ENCODE data around the gene CAMTA1.

Gene CAMTA1

GRCh38 chr1:7659514-7659913, 874.3 kb downstream of the CAMTA1 start:
- DNase-seq: no peak

- DNase-seq: no peak
Measured at GRCh38 chr1:7663451-7664146, 878.3 kb downstream of the CAMTA1 start.

DNA sequence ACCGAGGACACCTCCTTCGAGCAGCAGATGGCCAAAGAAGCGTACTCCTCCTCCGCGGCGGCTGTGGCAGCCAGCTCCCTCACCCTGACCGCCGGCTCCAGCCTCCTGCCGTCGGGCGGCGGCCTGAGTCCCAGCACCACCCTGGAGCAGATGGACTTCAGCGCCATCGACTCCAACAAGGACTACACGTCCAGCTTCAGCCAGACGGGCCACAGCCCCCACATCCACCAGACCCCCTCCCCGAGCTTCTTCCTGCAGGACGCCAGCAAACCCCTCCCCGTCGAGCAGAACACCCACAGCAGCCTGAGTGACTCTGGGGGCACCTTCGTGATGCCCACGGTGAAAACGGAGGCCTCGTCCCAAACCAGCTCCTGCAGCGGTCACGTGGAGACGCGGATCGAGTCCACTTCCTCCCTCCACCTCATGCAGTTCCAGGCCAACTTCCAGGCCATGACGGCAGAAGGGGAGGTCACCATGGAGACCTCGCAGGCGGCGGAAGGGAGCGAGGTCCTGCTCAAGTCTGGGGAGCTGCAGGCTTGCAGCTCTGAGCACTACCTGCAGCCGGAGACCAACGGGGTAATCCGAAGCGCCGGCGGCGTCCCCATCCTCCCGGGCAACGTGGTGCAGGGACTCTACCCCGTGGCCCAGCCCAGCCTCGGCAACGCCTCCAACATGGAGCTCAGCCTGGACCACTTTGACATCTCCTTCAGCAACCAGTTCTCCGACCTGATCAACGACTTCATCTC, 879.1 kb downstream of the CAMTA1 start:
- DNase-seq: no peak

DNA sequence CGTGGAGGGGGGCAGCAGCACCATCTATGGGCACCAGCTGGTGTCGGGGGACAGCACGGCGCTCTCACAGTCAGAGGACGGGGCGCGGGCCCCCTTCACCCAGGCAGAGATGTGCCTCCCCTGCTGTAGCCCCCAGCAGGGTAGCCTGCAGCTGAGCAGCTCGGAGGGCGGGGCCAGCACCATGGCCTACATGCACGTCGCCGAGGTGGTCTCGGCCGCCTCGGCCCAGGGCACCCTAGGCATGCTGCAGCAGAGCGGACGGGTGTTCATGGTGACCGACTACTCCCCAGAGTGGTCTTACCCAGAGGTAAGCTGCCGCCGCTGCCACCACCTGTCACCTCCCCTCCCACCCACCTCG, 879.6 kb downstream of the CAMTA1 start:
- DNase-seq: no peak

- no peak for DNase-seq
Measured at GRCh38 chr1:7666249-7666648, 881.0 kb downstream of the CAMTA1 start.

DNA sequence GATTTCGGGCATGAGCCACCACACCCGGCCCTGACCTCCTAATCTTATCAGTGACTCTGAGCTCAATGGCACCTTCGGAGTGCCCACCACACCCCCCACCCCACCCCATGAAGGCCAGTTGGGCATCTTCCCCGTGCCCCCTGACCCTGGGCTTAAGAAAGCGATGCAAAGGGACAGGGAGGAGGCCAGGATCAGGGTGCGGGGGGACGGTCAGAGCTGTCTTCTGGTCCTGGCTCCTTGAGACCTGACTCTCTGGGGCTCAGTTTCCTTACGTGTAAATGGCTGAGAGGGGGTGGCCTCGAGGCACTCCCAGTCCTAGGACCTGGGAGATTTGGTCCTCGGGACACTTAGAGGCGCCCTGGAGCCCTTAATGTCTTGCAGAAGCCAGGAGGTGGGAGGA, 881.9 kb downstream of the CAMTA1 start:
- no peak for DNase-seq

DNA sequence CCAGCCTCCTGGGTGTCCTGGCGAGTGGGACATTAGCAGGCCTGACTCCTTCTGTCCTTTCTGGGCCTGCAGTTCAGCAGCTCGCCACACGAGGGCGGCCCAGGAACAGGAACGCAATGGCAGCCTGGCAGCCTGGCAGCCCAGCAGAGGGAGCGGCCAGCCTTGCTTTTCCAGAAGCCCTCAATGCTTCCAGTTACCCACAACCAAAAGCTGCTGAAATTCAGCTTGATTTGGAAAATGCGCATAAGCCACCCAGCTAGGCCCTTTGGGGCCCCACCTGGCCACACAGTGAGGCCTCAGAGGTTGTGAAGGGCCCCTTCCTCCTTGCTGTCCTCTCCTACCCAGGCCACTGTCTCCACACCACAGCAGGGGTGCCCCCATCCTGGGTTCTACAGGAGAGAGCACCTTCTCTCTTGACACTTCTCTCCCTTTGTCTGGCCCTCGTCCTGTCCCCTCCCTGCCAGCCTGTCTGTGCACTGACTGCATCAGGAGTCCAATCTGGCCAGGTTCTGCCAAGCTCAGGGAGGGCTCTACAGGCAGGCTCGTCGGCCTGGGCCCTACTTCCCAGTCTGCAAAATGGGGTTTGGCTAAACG, 882.5 kb downstream of the CAMTA1 start:
- DNase-seq: peak; percentile 87 to 93 (median 91)

- peak; percentile 46 to 74 (median 57) for DNase-seq
Measured at GRCh38 chr1:7669559-7670311, 884.5 kb downstream of the CAMTA1 start.

DNA sequence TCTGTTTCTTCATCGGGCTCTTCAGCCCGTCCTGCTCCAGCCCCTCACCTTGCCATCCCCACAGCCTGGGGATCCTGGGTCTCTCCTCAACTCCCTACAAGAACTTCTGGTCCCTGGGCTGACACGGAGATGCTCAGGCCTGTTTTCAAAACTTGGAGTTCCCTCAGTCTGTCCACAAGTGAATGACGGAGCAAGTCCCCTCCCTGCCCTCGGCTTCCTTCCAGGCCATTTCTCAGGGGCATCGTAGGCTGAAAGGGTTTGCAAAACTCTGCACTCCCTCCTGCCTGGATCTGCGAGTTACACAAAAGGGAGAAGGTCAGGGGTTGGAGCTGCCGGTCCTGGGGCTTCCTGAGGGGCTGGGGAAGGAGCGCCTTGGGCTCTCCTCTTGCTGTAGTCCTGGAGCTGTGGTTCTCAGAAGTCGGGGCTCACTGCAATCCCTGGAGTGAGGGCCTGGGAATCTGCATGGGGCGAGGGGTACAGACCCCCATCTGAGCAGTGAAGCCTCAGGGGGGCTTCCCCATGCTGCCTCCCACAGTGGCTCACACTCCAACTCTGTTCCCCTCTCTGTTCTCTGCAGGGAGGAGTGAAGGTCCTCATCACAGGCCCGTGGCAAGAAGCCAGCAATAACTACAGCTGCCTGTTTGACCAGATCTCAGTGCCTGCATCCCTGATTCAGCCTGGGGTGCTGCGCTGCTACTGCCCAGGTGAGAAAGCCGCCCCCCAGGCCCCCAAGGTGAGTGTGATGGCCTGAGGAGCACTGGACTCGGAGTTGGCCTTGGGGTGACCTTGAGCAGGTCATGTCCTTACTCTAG, 885.3 kb downstream of the CAMTA1 start:
- no peak for DNase-seq

DNA sequence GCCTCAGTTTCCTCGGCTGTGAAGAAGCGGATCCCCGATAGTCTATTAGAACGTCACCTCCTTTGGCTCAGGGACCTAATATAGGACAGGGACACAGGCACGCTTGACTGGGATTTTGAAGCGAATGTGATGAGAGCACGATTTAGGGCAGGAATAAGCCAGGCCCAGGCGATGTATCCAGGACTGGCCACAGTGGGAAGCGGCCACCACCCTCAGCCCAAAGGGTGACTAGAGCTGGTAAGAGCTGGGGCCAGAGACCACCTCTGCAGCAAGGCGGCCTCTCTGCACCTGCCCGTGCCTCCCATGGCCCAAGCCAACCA, 885.9 kb downstream of the CAMTA1 start:
- DNase-seq: no peak

- DNase-seq: no peak
Measured at GRCh38 chr1:7671676-7672075, 886.4 kb downstream of the CAMTA1 start.

DNA sequence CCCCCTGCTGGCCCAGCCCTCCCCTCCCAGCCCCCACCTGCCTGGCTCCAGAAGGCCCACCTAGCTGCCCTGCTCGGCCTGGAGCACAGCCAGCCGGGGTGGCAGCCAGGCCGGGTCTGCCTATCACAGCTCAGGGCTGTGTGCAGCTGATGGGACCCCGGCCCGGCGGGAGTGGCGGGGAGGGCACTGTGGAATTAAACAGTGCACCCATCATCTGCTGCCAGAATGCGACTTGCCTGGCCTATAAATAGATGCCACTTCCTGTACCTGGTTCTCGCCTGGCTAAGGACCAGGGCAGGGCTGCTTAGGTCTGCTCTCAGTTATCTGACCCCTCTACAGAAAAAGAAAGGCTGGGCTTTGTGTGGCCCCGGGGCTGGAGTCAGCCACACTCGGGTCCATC, 887.6 kb downstream of the CAMTA1 start:
- DNase-seq: no peak

DNA sequence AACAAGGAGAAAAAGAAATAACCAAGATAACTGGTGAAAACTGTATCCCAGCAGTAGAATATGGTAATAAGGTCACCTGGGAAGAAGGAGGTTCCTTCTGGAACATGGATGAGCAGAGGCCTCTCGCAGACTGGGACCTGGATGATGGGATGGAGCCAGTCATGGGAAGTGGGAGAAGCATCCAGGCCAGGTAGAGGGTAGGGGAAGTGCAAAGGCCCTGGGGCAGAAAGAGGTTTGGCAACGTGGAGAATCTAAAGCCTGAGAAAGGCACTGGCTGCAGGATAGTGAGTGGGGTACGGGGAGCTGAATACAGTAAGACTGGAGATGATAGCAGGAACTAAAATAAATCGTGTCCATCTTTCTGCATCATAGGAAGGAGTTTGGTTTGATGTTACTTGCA, 889.7 kb downstream of the CAMTA1 start:
- DNase-seq: no peak

DNA sequence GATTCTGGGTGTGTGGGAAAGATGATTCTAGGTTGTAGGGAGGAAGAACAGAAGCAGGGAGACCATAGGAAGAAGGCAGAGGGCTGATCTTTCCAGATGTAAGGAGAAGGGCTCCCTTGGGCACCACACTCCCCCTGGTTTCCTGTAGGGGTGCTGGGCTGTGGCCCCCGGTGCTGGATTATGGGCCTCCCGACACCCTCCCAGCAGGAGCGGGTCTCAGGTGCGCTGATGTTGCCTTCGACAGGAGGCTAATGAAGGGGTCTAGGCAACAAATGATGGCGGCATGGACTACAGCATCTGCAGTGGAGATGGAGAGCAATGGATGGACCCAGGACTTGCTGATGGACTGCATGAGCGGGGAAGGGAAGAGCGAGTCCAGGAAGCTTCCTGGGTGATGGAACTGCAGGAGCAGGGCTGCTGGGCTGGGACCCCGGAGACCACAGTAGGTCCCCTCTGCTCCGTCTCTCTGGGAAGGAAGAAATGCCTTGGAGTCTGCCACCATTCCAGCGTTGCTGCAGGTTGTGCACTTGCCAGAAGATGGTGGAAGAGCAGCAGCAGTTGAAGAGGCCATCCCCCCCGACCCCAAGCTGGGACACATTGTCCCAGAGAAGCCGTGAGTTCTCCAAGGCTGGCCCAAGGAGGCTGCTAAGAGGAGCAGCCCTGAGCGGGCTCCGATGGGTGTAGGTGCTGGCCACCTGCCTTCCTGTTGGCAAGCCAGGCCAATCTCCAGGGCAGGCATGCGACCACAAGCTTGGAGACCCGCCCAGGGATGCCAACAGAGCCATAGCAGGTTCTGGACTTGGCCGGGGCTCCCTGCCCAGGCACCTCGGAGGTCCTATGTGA, 890.4 kb downstream of the CAMTA1 start:
- no peak for DNase-seq

DNA sequence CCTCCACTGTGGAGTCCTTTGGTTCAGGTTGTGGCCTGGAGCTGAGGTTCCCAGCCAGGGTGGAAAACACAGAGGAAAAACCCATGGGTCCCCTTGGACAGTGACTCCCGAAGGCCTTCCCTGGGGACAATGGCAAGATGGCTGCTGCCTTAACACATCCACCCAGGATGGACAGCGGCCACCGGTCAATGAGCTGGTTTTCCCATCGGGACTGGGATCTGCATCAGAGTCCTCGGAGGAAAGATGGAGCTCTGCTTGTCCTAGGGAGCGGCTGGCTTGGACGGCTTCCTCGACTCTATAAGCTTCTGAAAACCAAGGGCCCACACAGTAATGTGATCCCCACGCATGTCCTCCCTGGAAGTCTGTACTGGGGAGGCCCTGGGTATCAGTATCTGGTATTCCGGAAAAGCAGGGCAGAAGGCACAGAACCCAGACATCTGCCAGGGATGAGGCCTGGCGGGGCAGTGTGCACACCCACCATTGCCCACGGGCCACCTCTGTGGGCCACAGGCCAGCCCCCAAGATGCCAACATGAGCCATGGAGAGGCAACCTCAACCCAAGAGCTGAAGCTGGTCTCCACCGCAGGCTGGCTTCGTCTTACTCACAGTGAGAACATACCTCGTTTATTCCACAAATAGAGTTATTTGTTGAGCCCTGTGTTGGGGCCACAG, 891.2 kb downstream of the CAMTA1 start:
- no peak for DNase-seq

DNA sequence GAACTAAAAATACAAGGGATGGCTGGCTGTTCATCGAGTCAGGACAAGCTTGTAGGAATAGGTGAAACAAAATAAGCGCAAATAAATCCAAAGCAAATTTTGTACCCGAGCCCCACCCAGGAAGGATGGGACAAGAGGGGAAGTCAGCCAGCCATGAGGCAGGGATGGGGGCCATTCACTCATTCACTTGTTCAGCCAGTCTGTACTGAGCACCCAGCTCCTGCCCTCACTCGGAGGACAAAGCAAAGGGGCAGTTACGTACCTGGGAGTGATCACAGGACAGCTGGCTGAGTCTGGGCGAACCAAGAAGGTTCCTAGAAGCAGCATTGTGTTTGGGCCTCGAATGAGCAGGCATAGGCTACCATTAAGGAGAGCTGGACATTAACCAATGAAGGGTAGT, 891.9 kb downstream of the CAMTA1 start:
- DNase-seq: no peak

DNA sequence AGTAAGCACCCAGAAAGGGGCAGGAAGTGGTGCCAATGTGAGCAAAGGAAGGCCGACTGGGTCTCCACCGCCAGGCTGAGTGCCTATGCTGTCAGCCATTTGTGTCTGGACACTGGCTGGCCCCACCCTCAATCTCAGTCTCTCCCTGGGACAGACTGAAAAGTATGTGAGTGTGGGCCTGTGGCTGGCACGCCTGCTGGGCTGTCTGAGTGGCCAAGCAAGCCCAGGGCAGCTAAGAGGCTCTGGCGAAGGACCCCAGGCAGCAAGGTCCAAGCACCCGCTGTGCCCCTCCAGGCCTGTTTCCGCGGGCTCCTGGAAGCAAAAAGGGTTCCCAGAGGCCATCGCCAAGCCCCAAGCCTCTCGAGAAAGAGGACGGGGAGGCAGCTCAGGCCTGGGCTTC, 892.6 kb downstream of the CAMTA1 start:
- no peak for DNase-seq

DNA sequence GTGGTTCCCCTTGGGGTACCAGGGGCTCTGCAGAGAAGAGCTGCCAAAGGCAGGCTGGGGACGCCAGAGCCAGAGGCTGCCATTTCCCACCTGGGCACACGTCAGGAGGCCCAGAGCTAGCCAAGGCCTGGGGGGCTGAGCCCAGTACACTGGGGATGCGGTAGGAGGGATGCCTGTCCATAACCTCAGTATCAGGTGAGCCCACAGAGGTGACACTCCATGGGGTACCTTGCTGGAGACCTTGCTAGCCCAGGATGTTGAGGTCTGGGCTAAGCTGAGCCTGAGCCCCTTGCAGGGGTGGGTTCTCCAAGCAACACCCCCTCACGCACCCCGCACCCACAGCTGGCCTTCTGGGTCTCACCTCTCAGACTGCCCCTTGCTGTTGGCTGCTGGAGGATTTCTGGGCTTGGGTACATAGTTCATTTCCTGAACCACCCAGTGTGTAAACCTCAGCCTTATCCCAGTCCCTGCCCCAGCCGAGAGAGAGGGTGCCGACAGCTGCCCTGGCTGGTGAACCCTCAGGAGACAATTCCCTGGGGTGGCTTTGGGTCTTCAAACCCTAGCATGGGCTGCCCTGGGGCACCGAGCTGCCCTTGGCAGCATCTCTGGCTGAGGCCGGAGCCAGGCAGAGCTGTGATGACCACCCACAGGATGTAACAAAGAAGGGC, 893.4 kb downstream of the CAMTA1 start:
- no peak for DNase-seq

GRCh38 chr1:7679159-7679872, 894.1 kb downstream of the CAMTA1 start:
- DNase-seq: no peak

GRCh38 chr1:7679873-7680206, 894.6 kb downstream of the CAMTA1 start:
- no peak for DNase-seq
